Mammary epithelial cell (primary cell): ENCODE measurements around the gene DCAKD.

ENCODE experiments used
- EZH2 ChIP-seq: IDR thresholded peaks from 2 replicates; pipeline ENCODE4 v1.6.1; 2012; ENCODE audit warnings: low read length, inconsistent platforms, borderline replicate concordance
- TF ChIP-seq, protein P1 (sequence below), 2 donors: IDR thresholded peaks in 1 of 2; conservative IDR thresholded peaks in 1 of 2; 2 replicates each; pipeline ENCODE4 v1.5.1; 2011 to 2012; ENCODE audit warnings: inconsistent platforms in 2 of 2, low read length in 2 of 2, mild to moderate bottlenecking in 2 of 2, control low read depth in 1 of 2, low read depth in 1 of 2; ENCODE audit not compliant: insufficient read depth in 1 of 2; ENCODE audit errors: extremely low read depth in 1 of 2

DNA sequence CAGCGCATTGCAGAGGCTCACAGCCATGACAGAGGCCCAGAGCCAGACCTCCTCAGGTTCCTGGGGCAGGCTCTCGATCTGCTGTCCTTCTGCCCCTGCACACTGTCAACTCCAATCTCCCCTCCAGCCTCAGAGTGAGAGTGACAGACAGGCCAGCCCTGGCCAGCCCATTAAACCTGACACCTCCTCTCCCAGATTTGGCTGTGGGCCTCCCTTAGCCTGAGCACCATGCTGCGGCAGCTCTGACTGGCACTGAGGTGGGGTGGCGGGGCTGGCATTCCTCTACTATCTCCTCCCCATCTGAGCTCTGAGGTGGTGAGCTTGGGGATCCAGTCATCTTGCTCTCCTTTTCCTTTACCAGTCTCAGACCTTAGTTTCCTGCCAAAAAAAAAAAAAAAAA lies 67.9 kb downstream of the DCAKD start:
- TF ChIP-seq, protein P1, sequence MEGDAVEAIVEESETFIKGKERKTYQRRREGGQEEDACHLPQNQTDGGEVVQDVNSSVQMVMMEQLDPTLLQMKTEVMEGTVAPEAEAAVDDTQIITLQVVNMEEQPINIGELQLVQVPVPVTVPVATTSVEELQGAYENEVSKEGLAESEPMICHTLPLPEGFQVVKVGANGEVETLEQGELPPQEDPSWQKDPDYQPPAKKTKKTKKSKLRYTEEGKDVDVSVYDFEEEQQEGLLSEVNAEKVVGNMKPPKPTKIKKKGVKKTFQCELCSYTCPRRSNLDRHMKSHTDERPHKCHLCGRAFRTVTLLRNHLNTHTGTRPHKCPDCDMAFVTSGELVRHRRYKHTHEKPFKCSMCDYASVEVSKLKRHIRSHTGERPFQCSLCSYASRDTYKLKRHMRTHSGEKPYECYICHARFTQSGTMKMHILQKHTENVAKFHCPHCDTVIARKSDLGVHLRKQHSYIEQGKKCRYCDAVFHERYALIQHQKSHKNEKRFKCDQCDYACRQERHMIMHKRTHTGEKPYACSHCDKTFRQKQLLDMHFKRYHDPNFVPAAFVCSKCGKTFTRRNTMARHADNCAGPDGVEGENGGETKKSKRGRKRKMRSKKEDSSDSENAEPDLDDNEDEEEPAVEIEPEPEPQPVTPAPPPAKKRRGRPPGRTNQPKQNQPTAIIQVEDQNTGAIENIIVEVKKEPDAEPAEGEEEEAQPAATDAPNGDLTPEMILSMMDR (conservative IDR thresholded peaks at IDR 0.05 in 1 of 2, IDR thresholded peaks at IDR 0.05 in 1 of 2; ENCODE audit: extremely low read depth in 1 of 2, insufficient read depth in 1 of 2, low read depth in 1 of 2, low read length in 2 of 2), result no peak
- TF ChIP-seq EZH2, result no peak
